SKM-1 (cell line): ENCODE data around the gene DUSP3.
A peak's percentile ranks its signal among the peaks of the same experiment; 100 is the strongest.

ENCODE experiments used
- DNase-seq: peaks from one replicate; lab custom pipeline; 2025; ENCODE audit not compliant: unreplicated experiment; lab: John Stamatoyannopoulos, UW

DUSP3 gene

GRCh38 chr17:43769859-43770258, 8.9 kb downstream of the DUSP3 start:
- DNase-seq: no peak

GRCh38 chr17:43769426-43769825, 9.4 kb downstream of the DUSP3 start:
- DNase-seq: no peak

DNA sequence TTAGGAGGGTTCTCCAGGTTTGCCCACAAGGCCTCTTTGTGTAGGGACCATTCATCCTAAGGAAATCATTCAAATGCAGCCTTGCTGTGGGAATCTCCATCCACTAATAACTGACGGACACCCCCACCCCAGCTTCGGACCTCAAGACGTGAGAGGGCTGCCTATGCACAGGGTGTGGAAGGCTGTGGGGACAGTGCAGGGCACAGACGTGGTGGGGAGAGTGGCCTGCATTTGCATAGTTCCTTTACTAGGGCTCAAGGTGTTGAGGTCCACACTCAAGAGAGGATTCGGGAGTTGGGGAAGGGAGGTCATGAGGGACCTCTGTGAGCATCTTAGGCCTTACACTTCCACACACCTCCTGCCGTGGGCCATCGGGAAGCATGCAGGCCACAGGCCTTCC, 9.8 kb downstream of the DUSP3 start:
- DNase-seq: no peak

DNA sequence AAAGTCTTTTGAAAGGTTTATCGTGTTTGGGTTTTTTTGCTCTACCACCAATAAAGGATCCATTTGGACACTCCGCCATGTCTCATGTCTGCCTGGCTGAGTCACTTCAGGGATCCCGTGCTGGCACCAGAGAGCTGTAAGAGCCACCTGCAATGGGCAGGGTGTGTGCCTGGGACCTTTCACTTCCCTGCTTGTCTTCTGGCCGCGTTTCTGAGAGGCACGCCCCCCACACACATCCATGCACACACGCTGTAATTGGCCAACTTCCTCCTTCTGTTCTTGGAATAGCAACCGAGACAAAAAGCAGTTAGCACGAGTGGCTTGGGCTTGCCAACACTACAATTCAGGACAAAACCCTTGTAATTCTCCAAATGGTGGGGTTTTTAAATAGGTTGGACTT, 10.4 kb downstream of the DUSP3 start:
- DNase-seq: peak; percentile 79

DNA sequence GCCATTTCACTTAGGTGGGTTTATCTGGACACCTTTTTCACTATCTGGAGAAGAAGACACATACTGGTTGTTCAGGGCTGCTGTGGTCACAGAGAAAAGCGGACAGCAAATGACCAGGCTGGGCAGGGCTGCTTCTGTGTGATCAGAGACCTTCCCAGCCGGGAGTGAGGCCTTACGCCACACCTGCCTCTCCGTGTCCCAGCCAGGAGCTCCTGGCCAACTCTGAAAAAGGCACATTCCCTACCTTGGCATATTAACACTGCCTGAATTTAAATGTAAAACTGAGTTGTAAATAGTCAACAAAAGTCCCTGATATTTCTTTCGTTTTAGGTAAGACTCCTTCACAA, 11.1 kb downstream of the DUSP3 start:
- DNase-seq: no peak

- DNase-seq: no peak
These were observed 11.6 kb downstream of the DUSP3 start for GRCh38 chr17:43767053-43767712.

GRCh38 chr17:43766413-43767052, 12.2 kb downstream of the DUSP3 start:
- no peak for DNase-seq

DNA sequence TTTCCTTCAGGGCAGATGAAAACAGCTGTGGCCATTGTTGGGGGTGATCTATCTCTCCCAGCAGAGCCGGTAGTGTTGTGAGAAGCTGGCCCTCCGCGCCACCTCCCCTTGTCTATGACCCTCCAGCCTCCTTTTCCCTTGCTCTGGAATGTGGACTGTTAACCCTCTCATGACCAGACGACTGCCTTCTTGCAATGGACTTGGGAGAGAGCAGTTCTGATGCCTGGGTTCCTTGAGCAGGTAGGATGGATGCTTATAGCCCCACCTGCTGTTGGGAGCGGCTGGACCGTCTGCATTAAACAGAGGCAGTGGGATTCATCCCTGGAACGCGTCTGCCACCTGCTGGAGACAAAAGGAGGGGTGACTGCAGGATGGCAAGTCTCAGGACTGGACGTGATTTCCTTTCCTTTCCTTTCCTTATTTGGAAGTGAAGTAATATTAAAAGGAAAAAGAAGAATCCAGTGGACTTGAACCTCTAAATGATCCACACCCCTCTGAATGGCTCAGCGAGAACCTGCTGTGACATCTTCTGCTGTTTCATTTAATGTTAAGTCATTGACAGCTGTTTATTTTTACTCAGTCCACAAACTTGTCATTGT, 18.4 kb downstream of the DUSP3 start:
- DNase-seq: peak; percentile 60

- no peak for DNase-seq
These were observed 18.9 kb downstream of the DUSP3 start for GRCh38 chr17:43759836-43760235.

DNA sequence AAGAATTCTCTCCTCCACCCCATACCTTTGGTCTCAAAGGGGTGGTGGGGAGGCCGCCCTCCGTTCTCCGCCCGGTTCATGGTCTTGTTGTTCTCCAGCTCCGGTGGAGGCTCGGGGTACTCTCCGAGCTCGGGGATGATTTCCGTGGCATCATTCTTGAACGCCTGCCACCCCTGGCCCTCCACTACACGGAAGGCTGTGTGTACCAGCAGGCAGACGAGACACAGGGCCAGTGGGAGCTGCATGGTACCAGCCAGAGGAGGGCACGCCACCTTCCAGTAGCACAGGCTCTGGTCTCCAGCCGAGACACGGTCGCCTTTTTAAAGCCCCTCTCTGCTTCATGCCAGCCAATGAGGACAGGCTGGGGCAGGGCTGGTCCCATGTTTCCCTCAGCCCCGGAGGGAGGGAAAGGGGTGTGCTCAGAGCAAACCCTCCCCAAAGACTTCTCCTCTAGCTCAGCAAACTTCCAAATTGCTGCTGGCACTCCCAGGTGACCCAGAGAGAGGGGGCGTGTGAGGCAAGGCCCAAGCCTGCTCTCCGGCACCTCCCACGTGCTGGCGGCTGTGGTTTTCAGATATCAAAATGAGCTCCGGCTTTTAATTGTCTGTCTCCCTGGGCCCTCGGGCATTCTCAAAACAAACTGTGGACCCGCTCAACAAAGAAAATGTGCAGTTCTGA, 20.1 kb downstream of the DUSP3 start, which contains the start of gene SOST:
SOST (minus strand) TSS at position 295 of the 678 bp plus-strand sequence; CDS start at position 245, 50 bp downstream.
- DNase-seq: no peak

GRCh38 chr17:43758086-43758485, 20.7 kb downstream of the DUSP3 start:
- DNase-seq: no peak

DNA sequence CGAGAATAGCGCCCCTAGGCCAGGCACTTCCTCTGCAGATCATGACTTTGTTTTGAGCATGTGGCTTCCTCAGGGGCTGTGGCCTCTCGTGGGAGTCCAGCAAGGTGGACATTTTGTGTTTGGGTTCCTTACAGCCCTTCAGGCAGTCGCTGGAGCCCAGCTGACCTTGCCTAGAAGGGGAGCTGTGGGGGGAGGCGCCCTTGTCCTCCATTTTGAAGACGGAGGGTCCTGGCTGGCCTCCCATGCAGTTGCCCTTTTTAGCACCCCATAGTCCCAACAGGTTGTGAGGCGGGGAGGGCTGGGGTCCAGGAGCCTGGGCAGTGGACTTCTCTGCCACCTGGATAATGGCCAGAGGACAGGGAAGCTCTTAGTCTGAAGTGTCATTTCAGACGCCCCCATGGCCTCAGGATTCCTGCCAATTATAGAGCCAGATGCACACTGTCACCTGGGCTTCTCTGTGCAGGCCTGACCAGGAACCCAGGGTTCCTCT, 21.6 kb downstream of the DUSP3 start:
- no peak for DNase-seq

DNA sequence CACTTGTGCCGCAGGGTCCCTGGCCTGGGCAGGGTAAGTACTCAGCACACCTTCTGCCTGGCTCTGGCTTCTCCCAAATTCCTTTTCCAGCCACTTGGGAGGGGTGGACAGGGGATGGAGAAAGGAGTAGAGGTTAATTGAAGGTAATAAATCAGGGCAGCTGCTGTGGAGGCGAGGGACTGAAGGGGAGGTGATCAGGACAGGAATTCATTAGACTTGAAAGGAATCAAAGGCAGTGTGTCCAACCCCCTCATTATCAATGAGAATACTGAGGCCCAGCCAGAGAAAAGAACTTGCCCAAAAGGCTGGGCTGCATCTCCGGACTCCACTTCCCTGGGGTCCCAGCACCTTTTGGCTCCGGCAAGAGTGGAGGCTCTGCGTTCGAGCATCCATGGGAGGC, 22.6 kb downstream of the DUSP3 start:
- no peak for DNase-seq

DNA sequence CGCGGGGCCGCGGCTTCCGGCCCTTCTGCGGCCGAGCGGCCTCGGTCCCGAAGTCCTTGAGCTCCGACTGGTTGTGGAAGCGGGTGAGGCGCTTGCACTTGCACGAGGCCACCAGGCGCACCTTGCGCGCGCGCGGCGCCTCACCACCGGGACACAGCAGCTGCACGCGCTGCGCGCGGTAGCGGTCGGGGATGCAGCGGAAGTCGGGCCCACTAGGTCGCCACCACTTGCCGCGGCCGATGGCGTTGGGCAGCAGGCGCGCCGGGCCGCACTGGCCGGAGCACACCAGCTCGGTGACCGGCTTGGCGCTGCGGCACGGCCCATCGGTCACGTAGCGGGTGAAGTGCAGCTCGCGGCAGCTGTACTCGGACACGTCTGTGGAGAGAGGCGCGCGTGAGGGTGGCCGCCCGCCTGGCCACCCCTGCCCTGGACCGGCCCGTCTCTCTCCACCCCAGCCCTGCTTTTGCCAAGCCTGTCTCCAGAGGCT, 23.3 kb downstream of the DUSP3 start:
- DNase-seq: no peak

- no peak for DNase-seq
These were observed 23.8 kb downstream of the DUSP3 start for GRCh38 chr17:43754947-43755346.

- no peak for DNase-seq
These were observed 25.2 kb downstream of the DUSP3 start for GRCh38 chr17:43753493-43754129.

GRCh38 chr17:43750153-43750552, 28.6 kb downstream of the DUSP3 start:
- DNase-seq: no peak

GRCh38 chr17:43745541-43745940, 33.2 kb downstream of the DUSP3 start:
- no peak for DNase-seq

DNA sequence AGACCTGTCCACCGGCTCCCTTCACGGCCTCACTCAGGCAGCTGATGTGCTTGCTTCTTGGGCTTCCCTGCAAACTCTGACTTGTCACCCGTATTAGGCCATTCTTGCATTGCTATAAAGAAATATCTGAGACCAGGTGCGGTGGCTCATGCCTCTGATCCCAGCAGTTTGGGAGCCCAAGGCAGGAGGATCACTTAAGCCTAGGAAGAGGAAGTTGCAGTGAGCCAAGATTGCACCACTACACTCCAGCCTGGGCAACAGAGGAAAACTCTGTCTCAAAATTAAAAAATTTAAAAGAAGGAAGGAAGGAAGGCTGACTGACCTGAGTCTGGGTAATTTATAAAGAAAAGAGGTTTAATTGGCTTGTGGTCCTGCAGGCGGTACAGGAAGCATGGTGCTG, 37.1 kb downstream of the DUSP3 start:
- no peak for DNase-seq

- no peak for DNase-seq
These were observed 38.2 kb downstream of the DUSP3 start for GRCh38 chr17:43740541-43740940.

DNA sequence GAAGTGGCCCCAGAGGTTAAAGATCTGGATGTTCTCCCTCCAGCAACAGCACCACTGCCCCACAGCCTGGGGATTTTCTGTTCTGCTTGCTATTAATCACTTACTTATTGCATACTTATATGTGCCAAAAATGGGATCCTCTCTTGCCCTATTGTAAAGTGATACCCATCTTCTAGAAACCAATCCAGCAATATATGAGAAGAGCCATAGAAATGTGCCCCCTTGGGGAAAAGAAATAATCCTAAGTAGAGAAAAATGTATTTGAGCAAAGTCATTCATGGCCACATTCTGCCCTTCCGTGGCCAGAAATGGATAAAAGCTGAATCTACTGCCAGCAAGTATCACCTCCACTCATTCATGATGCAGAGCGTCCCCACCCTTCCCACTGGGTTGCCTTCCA, 41.1 kb downstream of the DUSP3 start:
- no peak for DNase-seq
